ENCODE results near the gene UTP15.

UTP15 gene

GRCh38 chr5:73564675-73565074 is 868 bp upstream of the UTP15 start:
- DNase-seq (ENCODE audit: insufficient read length, low spot score) = no peak
- TF ChIP-seq CTCF (IDR thresholded peaks at IDR 0.05; ENCODE audit: insufficient read depth, missing control alignments) = no peak
- FAIRE-seq = no peak

GRCh38 chr5:73565969-73566547 is 515 bp downstream of the UTP15 start:
- TF ChIP-seq CTCF (IDR thresholded peaks at IDR 0.05; ENCODE audit: insufficient read depth, missing control alignments) = no peak
- FAIRE-seq (no peak), DNase-seq (ENCODE audit: insufficient read length, low spot score) (no peak)

- DNase-seq (ENCODE audit: insufficient read length, low spot score) = no peak
- no peak for TF ChIP-seq CTCF (IDR thresholded peaks at IDR 0.05; ENCODE audit: insufficient read depth, missing control alignments)
- no peak for FAIRE-seq
Measured at GRCh38 chr5:73582285-73583145, 17.0 kb downstream of the UTP15 start.

GRCh38 chr5:73587923-73588322 is 22.4 kb downstream of the UTP15 start:
- DNase-seq (ENCODE audit: insufficient read length, low spot score) = no peak
- FAIRE-seq = no peak
- no peak for TF ChIP-seq CTCF (IDR thresholded peaks at IDR 0.05; ENCODE audit: insufficient read depth, missing control alignments)

- peak; percentile 77 for TF ChIP-seq CTCF (IDR thresholded peaks at IDR 0.05; ENCODE audit: insufficient read depth, missing control alignments)
- DNase-seq (ENCODE audit: insufficient read length, low spot score) (peak; percentile 19), FAIRE-seq (no peak)
Measured at GRCh38 chr5:73591102-73591695, 25.7 kb downstream of the UTP15 start.

GRCh38 chr5:73591698-73592501 is 26.4 kb downstream of the UTP15 start:
- FAIRE-seq = peak; percentile 53
- no peak for DNase-seq (ENCODE audit: insufficient read length, low spot score)
- TF ChIP-seq CTCF (IDR thresholded peaks at IDR 0.05; ENCODE audit: insufficient read depth, missing control alignments) = no peak

All from D721Med (cell line).